Fibroblast of the conjunctiva (primary cell): ENCODE results near the gene B4GALT4.
"Not testable (repeated sequence)": the region's sequence is repeated elsewhere in the genome, so short reads cannot be mapped to it uniquely, and the experiment has no call there.

Source experiments
- DNase-seq: peaks from one replicate; pipeline ENCODE4 v3.0.0-alpha.2; 2010; ENCODE audit warnings: low read depth

The B4GALT4 gene

GRCh38 chr3:119240591-119241434, at the start of gene B4GALT4:
B4GALT4 (minus strand) TSS chr3:119240878; CDS start chr3:119230099, 10,779 bp downstream.
- peak; percentile 69 for DNase-seq

GRCh38 chr3:119289404-119289770, 48.7 kb upstream of the B4GALT4 start:
- DNase-seq, result no peak

- no peak for DNase-seq
Measured at GRCh38 chr3:119288669-119289403, 48.2 kb upstream of the B4GALT4 start.

- DNase-seq, result no peak
Measured at GRCh38 chr3:119279584-119280243, 39.0 kb upstream of the B4GALT4 start.

GRCh38 chr3:119279101-119279554, 38.5 kb upstream of the B4GALT4 start:
- no peak for DNase-seq

- no peak for DNase-seq
Measured at GRCh38 chr3:119276680-119277079, 36.0 kb upstream of the B4GALT4 start.

GRCh38 chr3:119270212-119270611, 29.5 kb upstream of the B4GALT4 start:
- DNase-seq, result not testable (repeated sequence)

- DNase-seq, result no peak
Measured at GRCh38 chr3:119261055-119261454, 20.4 kb upstream of the B4GALT4 start.

GRCh38 chr3:119259821-119260220, 19.1 kb upstream of the B4GALT4 start:
- no peak for DNase-seq

- DNase-seq, result no peak
Measured at GRCh38 chr3:119258915-119259314, 18.2 kb upstream of the B4GALT4 start.

- DNase-seq, result no peak
Measured at GRCh38 chr3:119257654-119258410, 17.2 kb upstream of the B4GALT4 start.

GRCh38 chr3:119257111-119257510, 16.4 kb upstream of the B4GALT4 start:
- DNase-seq, result no peak

- DNase-seq, result no peak
Measured at GRCh38 chr3:119255214-119255613, 14.5 kb upstream of the B4GALT4 start.

GRCh38 chr3:119245778-119246177, 5.1 kb upstream of the B4GALT4 start:
- DNase-seq, result no peak

GRCh38 chr3:119243712-119244111, 3.0 kb upstream of the B4GALT4 start:
- DNase-seq, result no peak

- DNase-seq, result not testable (repeated sequence)
Measured at GRCh38 chr3:119243058-119243529, 2.4 kb upstream of the B4GALT4 start.

- DNase-seq, result not testable (repeated sequence)
Measured at GRCh38 chr3:119242387-119243057, 1.8 kb upstream of the B4GALT4 start.

GRCh38 chr3:119240101-119240590, 532 bp downstream of the B4GALT4 start:
- DNase-seq, result no peak

GRCh38 chr3:119239206-119239820, 1.4 kb downstream of the B4GALT4 start:
- no peak for DNase-seq

- DNase-seq, result no peak
Measured at GRCh38 chr3:119238363-119238762, 2.3 kb downstream of the B4GALT4 start.
